NCI-H1048 (cell line): ENCODE measurements around the gene FAM50A.

Experiments
- DNase-seq: peaks from one replicate; lab custom pipeline; 2025; lab: John Stamatoyannopoulos, UW

The FAM50A gene

GRCh38 chrX:154413142-154413541, 30.8 kb upstream of the FAM50A start:
- DNase-seq = no peak

DNA sequence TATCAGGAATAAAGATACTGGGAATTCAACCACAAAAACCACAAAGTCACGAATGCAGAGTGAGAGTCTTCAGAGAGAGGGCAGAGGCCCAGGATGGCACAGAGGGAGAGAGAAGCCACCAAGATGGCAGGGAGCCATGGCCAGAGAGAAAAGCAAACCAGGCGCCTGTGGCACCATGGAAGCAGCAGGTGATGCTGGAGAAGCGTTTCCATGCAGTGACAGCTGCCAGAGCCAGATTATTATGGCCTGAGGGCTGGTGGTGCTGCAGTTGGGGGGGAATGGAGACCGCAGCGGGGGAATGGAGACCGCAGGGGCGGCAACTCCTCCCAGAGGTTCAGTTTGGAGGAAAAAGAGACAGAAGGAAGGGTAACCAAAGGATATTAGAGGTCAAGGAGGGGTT, 26.8 kb upstream of the FAM50A start:
- DNase-seq = no peak

DNA sequence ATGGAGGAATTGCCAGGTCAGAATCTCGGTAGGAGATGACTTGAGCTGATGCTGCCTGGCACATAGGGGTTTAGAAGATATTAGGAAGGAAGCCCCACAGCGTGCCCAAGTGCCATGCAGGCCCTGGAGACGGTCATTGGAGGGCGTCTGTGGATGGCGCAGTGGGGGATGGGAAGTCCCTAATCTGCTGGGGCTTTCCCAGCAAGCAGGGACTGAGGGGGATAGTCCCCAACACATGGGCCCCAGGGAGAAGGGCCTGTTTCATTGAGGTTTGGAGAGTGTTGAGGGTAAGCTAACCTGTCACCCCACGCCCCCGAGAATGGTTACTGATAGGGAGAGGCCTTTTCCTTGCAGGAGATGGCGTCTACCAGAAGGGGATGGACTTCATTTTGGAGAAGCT, 24.8 kb upstream of the FAM50A start:
- DNase-seq = no peak

DNA sequence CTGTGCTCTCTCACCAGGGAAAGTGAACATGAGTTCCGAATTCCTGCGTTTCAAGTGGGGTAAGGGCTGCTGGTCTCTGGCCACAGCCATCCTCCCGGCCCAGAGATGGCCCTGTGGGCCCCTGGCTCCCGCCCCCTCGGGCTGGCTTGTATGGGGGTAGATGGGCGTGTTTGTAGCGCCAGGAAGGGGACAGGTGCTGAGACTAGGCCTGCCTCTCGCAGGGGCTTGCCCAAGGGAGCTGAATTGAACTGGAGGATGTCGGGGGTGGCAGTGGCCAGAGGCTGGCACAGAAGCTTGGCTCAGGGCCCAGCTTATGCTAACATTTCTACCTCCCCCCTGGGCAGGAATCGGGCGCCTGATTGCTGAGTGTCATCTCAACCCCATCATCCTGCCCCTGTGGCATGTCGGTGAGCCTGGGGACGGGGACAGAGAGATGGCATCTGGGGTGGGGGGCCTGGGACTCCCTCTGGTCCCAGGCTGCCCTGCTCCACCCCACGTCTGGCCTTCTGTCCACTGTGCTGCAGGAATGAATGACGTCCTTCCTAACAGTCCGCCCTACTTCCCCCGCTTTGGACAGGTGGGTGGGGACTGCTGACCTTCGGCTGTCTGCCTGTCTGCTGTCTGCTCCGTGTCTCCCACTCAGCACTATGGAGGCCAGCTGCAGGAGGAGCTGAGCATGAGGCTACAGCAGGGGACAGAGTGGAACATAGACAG, 24.1 kb upstream of the FAM50A start:
- no peak for DNase-seq

- no peak for DNase-seq
Measured at GRCh38 chrX:154420402-154420756, 23.6 kb upstream of the FAM50A start.

- no peak for DNase-seq
Measured at GRCh38 chrX:154426916-154427770, 16.8 kb upstream of the FAM50A start.

GRCh38 chrX:154428176-154429171, 15.5 kb upstream of the FAM50A start, which contains the start of gene ATP6AP1:
ATP6AP1 (plus strand) TSS chrX:154428677; CDS start chrX:154428693, 16 bp downstream.
- peak; percentile 65 for DNase-seq

- no peak for DNase-seq
Measured at GRCh38 chrX:154429711-154430110, 14.2 kb upstream of the FAM50A start.

GRCh38 chrX:154430479-154430878, 13.5 kb upstream of the FAM50A start:
- no peak for DNase-seq

DNA sequence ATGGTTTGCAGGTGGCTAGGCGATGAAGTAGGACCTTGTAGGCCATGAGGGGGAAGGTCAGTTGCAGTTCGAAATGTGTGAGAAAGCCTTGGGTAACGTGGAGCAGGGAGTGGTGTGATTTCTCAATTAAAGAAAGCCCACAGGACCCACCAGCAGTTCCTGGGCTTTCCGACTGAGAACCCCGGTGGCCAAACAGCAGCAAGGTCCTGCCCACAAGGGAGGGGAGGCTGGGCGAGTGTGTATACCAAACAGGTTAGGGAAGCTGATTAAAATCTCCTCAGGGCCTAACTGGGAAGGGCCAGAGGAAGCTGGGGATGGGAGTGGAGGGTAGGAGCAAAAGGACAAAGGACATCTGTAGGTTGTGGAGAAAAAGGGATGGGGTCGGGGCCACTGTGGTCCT, 13.0 kb upstream of the FAM50A start:
- no peak for DNase-seq

DNA sequence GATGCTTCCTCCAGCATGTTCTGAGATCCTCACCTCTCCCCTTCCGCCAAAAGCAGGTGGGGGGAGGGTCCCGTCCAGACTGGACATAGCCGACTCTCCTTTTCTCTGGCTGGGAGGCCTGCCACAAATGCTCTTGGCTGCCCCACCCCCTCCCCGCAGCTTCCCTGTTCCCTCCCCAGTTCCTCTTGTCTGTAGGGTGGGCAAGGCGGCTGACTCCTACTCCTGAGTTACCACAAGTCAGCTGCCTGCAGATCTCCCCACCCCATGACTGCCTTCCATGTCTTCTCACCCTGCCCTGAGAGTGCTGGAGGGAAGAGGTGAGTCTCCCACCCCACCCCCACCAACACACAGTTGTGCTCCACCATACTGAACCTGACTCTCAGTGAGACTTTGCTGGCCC, 12.6 kb upstream of the FAM50A start:
- no peak for DNase-seq

- DNase-seq = no peak
Measured at GRCh38 chrX:154432210-154432609, 11.7 kb upstream of the FAM50A start.

DNA sequence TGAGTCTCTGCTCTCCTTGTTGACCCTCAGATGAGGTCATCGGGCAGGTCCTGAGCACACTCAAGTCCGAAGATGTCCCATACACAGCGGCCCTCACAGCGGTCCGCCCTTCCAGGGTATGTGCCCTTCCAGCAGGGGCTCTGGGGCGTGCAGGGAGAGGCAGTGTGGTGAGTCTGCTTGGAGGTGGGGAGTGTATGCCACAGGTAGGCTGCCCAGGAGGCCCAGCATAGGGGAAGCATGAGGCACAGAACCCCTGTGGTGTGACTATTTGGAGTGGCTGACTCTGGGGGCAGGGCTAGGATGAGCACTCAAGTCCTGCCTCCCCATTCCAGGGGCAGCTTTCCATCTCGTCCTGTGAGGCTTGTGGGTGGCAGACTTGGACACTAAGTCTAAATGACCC, 10.3 kb upstream of the FAM50A start:
- no peak for DNase-seq

DNA sequence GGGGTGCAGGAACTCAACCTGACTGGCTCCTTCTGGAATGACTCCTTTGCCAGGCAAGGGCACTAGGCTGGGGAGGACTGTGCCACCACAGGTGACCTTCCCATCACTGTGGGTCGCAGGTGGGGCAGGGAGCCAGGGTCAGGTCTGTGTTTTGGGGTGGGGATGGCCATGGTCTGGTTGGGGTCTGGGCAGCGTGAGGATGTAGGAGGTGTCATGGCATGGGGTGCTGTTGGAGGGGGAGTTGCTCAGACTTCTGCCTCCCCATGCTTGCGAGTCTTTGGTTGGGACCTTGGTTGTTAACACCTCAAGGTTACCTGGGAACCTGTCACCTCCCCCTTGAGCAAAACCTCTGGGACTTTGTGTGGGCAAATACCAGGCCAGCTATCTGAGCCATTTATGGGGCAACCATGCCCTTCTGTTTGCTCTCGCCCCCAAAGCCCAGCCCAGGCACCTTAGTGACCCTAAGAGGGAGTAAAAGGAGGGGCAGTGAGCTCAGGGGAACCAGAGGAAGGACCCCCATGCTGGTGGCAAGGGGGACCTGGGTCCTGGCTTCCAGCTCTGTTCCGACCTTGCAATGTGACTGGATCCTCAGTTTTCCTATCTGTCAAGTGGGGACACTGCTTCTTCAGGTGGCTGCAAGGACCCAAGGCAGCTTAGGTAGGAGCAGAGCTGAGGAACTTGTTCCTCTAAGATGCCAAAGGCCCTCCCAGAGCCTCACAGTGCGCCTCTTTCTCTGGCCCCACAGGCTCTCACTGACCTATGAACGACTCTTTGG, 9.4 kb upstream of the FAM50A start:
- DNase-seq = no peak

- DNase-seq = no peak
Measured at GRCh38 chrX:154435171-154435733, 8.7 kb upstream of the FAM50A start.

- DNase-seq = no peak
Measured at GRCh38 chrX:154436374-154436982, 7.5 kb upstream of the FAM50A start.

GRCh38 chrX:154436983-154437752, 6.8 kb upstream of the FAM50A start, which contains the start of gene GDI1:
GDI1 (plus strand) TSS chrX:154437154; CDS start chrX:154437255, 101 bp downstream.
- DNase-seq = peak; percentile 2

DNA sequence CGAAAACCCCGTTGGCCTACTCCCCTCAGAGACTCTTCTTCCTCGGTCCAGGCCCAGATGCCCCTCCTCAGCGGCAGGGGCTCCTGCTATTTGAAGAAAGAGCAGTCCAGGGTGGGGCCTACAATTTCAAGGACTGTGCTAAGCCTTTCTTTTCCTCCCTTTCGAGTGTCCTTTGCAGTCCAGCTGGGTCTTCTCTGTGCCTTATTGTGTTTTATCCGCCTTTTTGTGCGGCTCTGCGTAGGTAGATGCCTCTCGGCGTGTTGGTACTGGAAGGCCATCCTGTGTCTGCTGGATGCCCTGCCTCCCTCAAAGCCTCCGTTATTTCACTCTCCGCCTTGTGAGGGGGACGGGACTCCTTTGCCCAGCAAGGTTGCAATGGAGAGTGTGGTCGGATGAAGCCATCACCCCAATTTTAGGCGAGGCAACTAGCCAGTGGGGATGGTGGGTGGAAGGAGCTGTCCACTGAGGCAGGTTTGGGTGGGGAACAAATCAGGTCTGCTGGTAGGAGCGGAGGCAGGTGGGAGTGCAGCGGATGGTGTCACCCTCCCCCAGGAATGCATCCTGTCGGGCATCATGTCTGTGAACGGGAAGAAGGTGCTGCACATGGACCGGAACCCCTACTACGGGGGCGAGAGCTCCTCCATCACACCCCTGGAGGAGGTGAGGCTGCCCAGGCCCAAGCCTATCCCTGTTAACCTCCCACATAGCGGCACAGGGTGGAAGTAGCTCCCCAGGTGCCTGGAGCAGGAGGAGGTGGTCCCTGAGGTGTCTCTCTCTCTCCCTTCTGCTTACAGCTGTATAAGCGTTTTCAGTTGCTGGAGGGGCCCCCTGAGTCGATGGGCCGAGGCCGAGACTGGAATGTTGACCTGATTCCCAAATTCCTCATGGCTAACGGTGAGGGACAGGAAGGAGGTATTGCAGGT, 5.7 kb upstream of the FAM50A start:
- DNase-seq = no peak

- no peak for DNase-seq
Measured at GRCh38 chrX:154439841-154440240, 4.1 kb upstream of the FAM50A start.
